Pons (tissue), 1 donor: Measurements from ENCODE around the gene ATP10B.

Experiments used
- DNase-seq: peaks from one replicate; pipeline ENCODE4 v3.0.0-alpha.2; 2016; ENCODE audit warnings: low spot score

Gene ATP10B

GRCh38 chr5:160685219-160685618 lies 166.8 kb downstream of the ATP10B start:
- no peak for DNase-seq

DNA sequence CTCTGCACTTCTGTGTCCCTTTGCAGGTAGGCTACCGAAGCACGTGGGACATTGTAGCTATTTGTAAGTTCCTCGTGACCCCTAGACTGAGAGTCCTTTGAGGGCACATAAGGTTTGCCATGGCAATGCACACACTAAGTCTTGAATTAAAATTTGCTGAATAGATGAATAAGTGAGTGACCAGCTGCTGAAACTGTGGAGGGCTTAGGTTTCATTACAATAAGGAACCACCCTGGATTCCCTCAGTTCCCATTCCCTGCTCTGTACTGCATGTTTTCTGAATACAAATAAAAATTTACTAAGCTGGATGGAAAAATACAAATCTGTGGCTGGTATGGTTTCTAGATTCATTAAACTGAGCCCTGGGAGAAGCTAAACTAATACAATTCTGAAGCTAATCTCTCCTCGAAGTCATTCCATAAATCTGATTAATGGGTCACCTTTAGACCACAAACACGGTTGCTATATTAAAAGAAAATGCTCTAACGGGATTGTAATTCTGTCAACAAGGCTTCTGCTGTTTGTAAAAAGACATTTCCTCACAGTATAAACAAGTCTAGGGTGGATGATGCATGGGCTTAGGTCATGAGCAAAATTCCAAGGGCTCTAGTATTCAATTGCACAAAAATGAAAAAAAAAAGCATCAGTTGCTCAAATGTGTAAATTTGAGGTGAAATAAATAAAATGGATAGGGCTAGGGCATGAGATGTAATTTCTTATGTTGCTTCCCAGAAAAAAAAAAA lies 172.3 kb downstream of the ATP10B start:
- no peak for DNase-seq

GRCh38 chr5:160675988-160676387 lies 176.0 kb downstream of the ATP10B start:
- peak; percentile 57 for DNase-seq

- DNase-seq, result no peak
Measured at GRCh38 chr5:160674901-160675300, 177.1 kb downstream of the ATP10B start.

GRCh38 chr5:160672521-160672920 lies 179.5 kb downstream of the ATP10B start:
- DNase-seq, result no peak

DNA sequence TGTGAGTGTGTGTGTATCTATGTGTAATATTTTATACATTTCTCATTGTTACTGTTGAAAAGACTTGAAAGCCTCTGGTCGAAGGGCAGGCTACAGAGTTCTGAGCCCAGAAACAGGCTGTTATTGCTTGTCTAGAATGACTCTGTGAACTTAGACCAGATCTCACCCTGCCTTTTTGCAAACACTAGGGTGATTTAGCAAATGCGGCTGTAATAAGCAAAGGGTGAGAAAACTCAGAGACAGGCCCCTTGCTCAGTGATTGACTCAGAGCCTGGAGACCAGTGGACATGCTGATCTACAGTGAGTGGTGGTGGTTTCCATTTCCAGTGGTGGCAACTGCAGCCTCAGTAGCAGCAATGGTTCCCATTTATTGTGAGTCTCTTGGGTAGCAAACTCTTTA lies 183.7 kb downstream of the ATP10B start:
- DNase-seq, result no peak

DNA sequence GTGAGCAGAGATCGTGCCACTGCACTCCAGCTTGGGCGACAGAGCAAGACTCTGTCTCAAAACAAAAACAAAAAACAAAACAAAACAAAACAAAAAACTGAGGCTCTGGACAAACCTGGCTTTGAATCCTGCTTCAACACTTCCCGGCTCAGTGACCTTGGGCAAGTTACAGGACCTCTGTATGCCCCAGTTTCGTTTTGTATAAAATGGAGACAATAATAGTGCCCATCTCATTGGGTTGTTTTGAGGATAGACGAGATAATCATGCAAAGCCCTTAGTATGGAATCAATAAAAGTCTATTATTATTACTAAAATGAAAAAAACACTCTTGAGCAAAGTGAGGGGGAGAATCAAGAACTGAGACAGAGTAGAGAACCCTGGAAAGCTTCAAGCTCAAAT lies 184.9 kb downstream of the ATP10B start:
- no peak for DNase-seq

DNA sequence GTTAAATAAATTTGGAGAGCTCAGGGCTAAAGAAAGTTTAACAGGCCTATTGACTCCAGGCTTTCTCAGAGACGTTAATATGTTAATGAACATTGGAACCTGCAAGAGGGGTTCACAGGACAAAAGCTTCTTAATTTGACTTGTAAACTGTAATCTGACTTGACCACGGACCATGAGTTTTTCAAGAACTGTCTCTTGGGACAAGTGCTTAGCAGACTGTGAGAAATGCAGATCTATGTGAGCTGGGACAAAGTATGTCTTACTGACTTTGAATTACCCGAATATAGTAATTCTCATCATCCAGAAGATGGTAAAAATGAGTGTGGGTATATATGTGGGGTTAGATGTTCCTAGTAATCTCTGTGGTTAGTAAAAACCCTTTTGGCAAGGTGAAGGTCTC lies 186.6 kb downstream of the ATP10B start:
- DNase-seq, result no peak

DNA sequence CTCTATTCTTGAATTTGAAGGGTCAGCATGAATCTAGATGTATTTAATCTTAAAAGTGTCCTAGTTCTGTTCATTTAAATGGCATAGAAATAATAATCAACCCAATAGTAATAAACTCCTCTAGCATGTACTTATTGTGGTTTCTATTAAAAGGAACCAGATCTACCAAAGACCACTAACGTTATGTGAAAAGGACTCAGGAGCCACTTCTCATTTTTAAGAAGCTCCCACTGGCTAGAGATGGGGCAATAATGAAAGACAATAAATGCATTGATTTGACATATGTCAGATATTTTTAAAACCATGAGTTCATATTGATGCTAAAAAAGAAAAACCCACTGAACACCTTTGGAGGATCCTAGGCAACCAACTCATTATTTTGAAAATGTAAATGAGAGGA lies 191.9 kb downstream of the ATP10B start:
- DNase-seq, result no peak

DNA sequence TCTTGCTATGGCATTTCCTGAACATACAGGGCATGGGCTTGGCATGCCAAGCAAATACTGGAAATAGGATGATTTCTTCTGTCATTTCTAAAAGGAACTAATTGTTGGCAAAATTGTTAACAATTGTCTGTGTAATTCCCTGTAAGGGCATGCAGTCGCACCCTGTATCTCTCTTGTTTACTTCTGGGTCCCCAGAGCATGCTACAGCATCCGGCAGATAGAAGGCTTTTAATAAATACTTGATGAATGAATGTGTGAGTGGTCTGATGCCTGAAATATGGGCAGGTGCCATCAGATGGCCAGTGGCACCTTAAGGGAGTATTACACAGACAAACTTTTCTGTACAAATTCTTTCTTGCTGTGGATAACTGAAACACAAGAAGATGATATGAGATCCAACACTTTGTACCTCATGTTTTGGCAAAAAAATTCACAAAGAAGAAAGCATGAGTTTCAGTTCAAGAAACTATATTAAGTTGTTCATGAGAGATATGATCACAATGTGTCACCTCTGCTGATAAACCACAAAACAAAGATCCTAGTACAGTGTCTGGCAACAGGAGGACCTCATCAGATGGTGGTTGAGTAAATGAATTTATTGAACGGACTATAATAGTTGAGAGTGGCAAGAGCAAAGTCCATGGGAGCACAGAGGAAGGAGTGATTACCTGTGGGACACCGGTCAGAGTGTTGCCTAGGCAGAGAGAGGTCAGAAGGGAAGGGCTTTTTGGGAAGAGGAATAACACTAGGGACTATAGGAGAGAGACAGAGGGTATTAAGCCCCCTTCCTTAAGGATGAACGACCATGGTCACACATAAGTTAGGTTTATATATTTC lies 194.2 kb downstream of the ATP10B start:
- no peak for DNase-seq

- no peak for DNase-seq
Measured at GRCh38 chr5:160657068-160657507, 194.9 kb downstream of the ATP10B start.

DNA sequence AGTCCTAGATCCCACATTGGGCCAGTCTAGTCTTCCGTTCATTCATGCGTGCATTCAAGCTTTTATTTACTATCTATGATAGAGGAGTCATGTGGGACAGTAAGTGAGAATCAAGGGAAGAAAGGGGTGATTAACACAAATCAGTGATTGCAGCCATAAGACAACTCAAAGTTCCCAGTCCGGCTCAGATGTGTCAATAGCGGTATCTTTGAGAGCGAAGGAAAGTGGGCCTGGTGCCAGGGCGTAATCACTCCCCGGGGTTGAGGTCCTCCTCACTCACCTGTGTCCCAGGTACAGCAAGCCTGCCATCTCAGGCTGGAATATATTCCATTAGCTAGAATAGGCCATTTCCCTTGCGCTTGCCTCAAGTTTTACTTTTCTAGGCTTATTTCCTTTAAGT lies 196.3 kb downstream of the ATP10B start:
- DNase-seq, result no peak

- DNase-seq, result no peak
Measured at GRCh38 chr5:160651692-160652645, 200.0 kb downstream of the ATP10B start.

- peak; percentile 44 for DNase-seq
Measured at GRCh38 chr5:160649304-160649703, 202.7 kb downstream of the ATP10B start.

- DNase-seq, result no peak
Measured at GRCh38 chr5:160646033-160646432, 206.0 kb downstream of the ATP10B start.

GRCh38 chr5:160643616-160644240 lies 208.3 kb downstream of the ATP10B start:
- peak; percentile 40 for DNase-seq

GRCh38 chr5:160641405-160641804 lies 210.6 kb downstream of the ATP10B start:
- DNase-seq, result no peak

DNA sequence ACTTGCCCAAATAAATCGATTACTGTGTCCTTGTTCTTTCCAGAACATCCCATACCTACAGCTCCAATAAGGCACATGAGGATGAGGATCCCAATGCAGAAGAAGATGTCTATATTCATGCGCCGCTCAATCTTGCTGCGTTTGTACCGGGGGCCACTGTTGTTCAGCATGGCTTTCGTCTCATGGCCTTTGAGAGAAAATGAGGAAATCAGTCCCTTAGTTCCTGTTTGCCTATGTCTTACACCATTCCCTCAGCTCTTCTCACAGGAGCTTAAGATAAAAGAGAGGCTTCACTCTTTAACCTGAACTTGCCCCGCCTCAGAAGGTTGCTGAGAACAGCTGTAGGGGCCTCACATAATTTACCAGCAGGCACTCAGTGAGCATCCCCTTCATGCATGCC lies 211.6 kb downstream of the ATP10B start:
- DNase-seq, result no peak

DNA sequence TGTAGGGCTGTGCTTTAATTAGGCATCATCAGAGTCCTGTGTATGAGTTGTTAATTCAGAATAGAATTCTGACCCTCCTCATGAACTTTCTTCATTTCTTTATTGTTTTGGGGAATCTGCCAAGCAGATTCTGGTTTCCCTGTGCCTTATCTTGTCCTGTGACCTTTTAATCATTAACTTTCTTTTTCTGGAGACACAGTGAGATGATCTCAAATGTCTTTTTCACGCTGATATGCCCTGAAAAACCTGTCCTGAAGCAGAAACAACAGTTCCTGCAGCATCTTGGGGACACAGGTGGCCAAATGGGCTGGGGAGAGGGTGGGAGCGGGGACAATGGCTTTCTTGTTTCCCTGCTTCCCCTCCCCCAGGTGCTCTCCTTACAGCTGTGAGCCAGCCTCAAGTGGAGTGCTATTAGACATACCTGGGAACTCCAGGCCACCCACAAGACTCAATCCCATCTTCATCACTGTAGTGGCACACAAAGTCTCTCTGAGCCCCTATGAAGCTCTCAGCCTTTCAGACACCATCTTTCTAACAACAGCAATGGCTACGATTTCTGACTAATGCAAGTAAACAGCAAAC lies 213.8 kb downstream of the ATP10B start:
- DNase-seq, result no peak

- DNase-seq, result no peak
Measured at GRCh38 chr5:160637357-160638090, 214.5 kb downstream of the ATP10B start.

DNA sequence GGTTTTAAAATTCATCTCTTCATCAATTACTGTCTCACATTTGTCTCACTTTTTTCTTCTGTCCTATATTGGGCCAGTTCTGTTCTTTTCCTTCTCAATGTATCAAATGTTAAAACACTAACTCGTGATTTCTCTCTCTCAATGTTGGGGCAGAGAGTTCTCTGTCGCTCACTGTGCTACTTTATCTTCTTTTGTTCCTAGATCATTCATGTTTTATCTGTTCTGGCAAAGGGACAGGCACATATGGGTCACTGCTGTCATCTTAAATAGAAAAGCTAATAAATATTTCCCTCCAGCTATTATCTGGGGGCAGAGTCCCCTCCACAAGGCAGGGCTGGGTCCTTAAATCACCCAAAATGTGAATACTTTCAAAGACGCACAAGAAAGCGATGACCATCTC lies 216.3 kb downstream of the ATP10B start:
- no peak for DNase-seq
